HG03432 (cell line): ENCODE data around the gene EDEM1.
A peak's percentile ranks its signal among the peaks of the same experiment; 100 is the strongest.
"Not testable (repeated sequence)": the region's sequence is repeated elsewhere in the genome, so short reads cannot be mapped to it uniquely, and the experiment has no call there.

Source experiments
- ATAC-seq: cut with Tn5 transposase; IDR thresholded peaks from one replicate; pipeline ENCODE4 v1.9.1; 2021; ENCODE audit warnings: mild to moderate bottlenecking, moderate library complexity; ENCODE audit not compliant: unreplicated experiment

EDEM1 gene

DNA sequence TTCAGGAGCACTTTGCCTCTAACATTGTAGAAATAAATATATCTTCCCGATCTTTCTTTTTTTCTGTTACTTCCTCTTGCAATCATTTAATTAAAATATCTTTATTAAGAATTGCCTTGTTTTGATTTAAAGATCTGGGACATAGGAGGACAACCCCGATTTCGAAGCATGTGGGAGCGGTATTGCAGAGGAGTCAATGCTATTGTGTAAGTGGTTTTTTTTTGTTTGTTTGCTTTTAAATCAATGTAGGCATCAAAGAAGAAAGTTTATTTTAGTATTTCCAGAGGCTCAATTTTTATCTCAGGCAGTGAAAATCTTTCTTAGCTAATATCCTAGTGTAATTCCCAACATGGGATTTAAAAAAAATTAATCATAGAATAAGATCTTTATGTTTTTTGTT, 15.5 kb upstream of the EDEM1 start:
- no peak for ATAC-seq

DNA sequence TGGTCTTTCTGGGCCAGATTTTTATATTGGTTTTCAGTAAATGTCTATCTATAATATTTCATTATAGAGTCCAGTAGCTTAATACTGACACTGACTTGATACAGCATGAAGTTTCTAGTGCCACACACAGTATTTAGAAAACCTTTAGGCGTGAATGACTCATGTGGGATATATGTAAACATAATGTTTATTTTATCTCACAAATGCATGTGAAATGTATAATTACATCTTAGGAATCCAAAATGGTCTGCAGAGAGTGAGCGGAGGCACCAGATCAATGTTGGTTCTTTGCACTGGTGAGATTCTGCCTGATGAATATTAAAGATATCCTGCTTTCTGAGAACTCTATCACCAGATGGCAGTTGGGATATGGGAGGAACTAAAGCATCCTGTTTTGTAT, 8.5 kb upstream of the EDEM1 start:
- not testable (repeated sequence) for ATAC-seq

- ATAC-seq = peak; percentile 67
Measured at GRCh38 chr3:5181469-5182141, 5.9 kb upstream of the EDEM1 start.

- ATAC-seq = not testable (repeated sequence)
Measured at GRCh38 chr3:5183714-5184113, 3.8 kb upstream of the EDEM1 start.

GRCh38 chr3:5184499-5184898, 3.0 kb upstream of the EDEM1 start:
- no peak for ATAC-seq

DNA sequence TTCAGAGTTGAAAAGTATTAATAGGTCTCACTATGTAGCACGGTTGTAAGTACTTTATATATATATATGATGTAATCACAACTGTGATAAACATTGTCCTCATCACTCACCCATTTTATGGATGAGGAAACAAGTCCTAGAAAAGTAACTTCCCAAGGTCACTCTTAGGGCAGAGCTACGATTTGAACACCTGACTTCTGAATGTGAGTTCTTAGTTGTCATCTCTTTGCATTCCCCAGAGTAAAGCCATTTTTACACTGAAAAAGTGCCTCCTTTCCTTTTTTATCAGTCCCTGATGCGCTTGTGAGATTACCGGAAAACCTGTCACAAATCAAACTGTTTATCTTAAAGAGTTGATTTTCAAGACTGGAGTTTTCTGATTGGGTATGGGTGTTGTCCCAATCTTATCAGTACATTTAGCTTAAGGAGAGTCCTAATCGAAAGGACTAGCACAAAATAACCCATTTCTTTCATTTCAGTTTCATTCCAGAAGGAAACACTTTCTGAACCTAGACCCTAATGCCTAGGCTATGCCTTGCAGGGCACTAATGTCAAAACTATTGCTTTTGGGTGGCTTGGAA, 2.3 kb upstream of the EDEM1 start:
- no peak for ATAC-seq

- no peak for ATAC-seq
Measured at GRCh38 chr3:5186089-5186857, 1.2 kb upstream of the EDEM1 start.

DNA sequence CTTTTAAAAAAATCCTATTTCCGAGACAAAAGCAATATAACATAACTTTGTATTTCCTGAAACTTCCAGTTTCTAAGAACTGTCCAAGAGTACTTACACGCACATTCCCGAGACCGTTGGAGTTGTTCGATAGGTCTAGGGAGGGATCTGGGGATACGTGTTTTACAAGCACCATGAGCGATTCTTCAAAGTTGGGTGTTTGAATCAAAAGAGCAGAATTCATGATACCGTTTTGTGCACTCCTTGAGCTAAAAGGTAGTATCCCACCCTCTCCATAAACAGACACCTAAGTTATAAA, 700 bp upstream of the EDEM1 start:
- no peak for ATAC-seq

GRCh38 chr3:5187920-5188418, 462 bp downstream of the EDEM1 start:
- peak; percentile 21 for ATAC-seq

GRCh38 chr3:5188419-5189221, 1.1 kb downstream of the EDEM1 start:
- ATAC-seq = peak; percentile 2

DNA sequence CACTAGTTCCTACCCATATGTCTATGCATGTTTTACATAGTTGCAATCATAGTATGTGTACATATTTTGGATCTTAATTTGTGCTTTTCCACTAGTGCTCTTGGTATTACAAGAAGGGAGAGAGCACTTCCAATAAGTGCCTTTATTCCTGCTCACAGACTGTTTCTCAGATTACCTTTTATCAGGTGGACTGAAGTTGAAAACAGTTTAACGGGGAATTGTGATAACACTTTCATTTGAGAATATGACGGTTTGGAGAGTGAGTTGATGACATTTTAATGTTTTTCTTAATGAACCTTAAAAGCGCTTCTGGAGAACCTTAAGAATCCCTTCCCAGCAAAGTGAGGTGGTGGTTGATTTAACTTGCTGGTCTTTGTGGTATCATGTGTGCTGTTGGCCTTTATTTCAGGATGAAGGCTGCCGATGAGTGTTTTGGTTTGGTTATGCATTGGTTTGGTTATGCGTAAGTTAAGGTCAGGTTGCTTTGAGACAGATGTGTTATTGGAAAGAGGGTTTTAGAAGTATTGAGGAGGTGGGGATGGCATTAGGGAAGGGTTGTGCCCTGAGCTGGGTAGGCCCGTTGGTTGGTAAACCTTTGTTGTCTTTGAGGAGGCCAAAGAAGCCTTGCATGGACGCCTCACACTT, 2.8 kb downstream of the EDEM1 start:
- ATAC-seq = no peak

DNA sequence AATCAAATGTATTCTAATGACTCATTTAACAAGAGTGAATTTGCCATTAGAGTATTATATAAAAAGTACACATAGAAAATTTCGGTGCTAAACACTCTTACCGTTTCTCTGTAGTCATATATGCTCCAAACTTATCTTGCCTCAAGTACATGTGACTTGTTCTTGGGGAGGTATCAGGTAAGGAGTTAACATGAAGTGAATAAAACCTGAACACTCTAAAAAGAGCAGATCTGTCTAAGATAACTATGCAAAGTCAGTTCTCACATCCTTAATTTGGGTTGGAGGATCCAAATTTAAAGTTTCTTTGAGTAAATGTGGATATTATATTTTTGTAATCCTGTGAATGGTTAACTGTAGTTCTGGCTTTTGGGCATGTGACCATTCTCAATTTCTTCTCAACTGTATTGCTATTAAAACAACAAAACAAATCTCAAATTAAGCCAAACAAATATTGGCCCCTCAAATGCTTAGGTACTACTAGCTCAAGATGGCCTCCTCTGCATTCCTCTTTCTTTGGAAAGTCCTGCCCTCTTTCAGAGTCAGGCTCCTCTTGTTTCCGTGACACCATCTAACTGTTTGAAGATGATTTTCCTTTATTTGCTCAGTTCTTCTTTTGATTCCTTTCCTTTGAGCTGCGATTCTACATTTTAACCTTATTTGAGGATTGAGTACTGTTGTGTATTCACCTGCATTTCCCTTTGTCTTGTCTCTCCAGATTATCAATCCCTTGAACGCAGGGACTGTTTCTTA, 4.2 kb downstream of the EDEM1 start:
- no peak for ATAC-seq

GRCh38 chr3:5192571-5193365, 5.3 kb downstream of the EDEM1 start:
- ATAC-seq = no peak

DNA sequence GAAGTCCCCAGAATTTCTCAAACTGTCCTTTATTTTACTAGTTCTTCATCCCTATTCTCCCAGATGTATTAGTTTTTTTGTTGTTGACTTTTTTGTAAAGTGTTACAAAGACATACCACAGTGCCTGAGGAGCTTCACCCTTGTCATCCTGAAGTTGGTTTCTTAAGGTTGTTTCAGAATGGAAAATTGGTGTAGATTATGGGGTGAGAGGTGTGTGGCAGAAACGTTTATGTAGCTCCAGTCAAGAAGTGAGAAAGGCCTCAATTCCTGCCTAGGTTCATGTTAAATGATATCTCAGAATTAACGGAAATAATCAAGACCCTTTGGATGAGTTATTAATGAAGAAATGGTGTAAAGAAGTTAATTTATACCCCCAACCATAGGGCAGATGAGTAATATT, 6.8 kb downstream of the EDEM1 start:
- ATAC-seq = no peak

DNA sequence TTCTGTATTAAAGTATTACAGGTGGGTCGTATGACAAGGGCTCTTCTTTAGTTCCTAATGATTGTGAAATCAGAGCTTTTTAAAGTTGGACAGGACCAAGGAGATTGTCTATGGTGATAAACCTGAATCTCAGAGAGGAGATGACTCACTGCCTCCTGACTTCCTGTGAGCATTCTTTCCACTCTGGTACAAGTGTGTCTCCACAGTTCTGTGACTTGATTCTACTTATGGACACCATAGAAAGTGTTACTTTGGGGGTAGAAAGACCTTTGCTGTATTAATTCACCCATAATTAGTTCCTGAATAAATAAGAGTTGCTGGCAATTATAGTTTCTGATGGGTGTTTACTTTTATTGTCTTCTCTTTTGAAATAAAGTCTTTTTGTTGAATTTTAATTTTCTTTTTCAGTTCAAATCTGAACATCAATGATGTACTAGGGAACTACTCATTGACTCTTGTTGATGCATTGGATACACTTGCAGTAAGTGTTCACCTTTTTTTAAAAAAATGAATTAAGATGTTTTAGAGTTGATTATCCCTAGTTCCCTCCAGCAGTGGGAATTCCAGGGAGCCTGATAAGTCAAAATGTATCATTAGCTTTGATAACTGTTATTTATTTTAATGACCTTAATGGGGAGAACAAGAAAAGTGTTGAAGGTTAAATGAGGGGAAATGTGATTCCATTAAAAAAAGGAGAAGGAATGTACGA, 7.4 kb downstream of the EDEM1 start:
- peak; percentile 47 for ATAC-seq

DNA sequence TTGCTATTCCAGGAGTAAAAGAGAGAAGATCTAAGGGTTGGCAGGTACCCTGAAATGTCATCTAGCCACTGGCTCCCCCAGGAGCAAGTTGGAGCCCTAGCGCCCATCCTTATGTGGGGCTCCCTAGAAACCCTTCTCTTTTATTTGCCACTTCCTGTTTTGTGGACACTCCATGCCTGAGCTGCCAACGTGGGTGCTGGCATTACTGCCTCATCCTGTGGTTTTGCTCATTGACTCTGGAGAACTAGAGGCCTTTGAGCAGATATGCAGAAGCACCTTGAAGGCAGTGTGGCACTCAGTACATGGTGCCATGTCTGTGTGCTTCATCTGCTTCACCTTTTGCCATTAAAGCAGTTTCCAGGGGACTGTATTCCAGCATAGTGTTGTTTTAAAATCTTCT, 8.1 kb downstream of the EDEM1 start:
- no peak for ATAC-seq

DNA sequence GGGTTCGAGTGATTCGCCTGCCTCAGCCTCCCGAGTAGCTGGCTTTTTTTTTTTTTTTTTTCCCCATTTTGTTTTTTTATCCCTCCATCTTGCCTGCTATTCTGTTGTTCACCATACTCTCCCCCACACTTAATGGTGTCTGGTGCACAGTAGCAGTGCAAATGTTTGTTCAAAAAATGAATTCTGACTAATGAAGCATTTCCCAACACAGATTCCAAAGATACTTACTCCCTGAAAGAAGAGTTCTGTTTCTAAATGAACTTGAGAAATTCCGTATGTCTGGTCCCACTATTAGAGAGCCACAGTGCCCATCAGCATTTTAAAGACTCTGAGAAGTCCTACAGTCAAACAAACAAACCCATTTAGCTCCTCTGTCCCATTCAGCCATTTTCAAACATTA, 9.5 kb downstream of the EDEM1 start:
- ATAC-seq = no peak

DNA sequence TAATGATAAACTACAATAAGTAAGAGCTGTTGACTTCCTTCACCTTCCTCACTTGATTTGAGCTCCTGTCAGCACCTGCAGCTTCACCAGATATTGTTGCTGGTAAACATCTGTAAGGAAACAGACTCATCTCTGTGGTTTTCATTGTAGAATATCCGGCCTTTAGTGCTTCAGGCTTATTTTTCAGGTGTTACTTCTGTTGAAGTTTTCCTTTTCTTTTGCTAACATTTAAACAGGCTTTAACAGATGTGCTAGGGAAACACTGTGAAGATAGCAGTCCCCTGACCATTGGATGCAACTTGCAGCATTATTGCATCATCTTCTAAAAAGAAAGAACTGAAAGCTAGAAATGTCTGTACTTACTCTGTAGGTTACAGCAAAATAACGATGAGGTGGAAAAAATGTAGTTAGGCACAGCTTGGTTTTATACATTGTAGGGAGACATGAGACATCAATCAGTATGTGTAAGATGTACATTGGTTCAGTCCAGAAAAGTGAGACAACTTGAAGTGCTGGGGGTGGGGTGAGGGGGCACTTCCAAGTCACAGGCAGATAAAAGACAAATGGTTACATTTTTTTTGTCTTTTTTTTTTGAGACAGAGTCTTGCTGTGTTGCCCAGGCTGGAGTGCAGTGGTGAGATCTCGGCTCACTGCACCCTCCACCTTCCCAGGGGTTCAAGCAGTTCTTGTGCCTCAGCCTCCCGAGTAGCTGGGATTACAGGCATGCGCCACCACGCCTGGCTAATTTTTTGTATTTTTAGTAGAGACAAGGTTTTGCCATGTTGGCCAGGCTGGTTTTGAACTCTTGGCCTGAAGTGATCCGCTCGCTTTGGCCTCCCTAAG, 10.2 kb downstream of the EDEM1 start:
- ATAC-seq = peak; percentile 75
